HG02981 (cell line): ENCODE data around the gene SNRPB.

Experiments used
- ATAC-seq: cut with Tn5 transposase; IDR thresholded peaks from one replicate; pipeline ENCODE4 v1.9.1; 2021; ENCODE audit warnings: mild to moderate bottlenecking, moderate library complexity; ENCODE audit not compliant: unreplicated experiment

Gene SNRPB

GRCh38 chr20:2475850-2476741 lies 5.5 kb upstream of the SNRPB start:
- no peak for ATAC-seq

- no peak for ATAC-seq
Measured at GRCh38 chr20:2473516-2473915, 2.9 kb upstream of the SNRPB start.

GRCh38 chr20:2469991-2470422 lies 582 bp downstream of the SNRPB start:
- peak; percentile 25 for ATAC-seq

DNA sequence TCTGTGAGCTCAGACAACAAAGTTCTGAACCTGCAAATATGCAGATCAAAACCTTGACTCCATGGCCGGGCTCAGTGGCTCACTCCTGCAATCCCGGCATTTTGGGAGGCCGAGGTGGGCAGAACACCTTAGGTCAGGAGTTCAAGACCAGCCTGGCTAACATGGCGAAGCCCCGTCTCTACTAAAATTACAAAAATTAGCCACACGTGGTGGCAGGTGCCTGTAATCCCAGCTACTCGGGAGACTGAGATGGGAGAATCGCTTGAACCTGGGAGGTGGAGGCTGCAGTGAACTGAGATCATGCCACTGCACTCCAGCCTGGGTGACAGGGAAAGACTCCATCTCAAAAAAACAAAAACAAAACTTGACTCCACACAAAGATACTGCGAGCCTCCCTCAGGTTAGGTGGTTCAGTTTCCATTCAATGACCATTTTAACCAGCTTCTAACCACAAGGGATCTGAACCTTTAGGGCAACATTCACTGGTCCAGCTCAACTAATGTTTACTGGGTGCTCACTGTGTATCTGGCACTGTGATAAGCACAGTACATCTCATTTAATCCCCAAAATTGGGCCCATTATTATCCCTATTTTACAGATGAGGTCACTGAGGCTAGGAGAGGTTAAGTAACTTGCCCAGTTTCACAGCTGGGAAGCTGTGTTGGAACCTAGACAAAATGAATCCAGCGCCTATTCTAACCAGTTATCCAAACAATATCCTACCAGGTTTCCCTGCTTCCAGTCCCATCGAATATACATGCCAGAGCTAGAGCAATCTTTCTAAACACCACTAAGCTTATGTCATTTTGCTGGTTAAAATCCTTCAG lies 1.8 kb downstream of the SNRPB start:
- ATAC-seq: no peak

DNA sequence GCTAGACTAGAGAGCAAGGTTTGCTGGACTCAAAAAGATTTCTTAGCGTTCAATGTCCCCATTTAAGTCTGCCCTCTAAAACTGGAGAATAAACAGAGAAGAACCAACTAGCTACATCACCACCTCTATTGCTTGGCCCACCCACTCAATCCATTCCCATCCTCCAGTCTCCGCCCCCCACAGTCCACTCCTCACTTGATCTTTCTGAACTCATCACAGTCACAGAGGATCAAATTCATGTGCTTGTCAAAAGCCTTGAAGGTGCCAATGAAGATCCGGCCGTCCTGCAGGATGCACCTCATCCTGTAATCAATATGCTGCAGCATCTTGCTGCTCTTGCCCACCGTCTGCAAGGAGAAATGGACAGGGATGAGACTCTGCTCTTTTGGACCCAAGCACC lies 3.2 kb downstream of the SNRPB start:
- no peak for ATAC-seq

DNA sequence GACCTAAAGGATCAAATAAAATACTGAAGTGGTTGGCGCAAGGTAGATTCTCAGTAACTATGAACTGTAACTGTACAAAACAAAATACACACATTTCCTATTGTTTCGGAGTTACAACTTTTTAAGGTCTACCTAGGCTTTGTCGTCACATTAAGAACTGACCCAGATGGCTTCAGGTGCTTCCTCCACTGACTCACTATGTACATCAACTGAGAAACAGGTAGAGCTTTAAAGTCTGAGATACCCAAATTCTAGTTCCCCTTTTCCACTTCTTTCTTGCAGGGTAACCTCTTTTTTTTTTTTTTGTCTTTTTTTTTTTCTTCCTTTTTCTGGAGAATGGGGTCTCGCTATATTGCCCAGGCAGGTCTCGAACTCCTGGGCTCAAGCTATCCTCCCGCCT lies 5.5 kb downstream of the SNRPB start:
- no peak for ATAC-seq

- ATAC-seq: no peak
Measured at GRCh38 chr20:2463616-2464365, 6.8 kb downstream of the SNRPB start.

DNA sequence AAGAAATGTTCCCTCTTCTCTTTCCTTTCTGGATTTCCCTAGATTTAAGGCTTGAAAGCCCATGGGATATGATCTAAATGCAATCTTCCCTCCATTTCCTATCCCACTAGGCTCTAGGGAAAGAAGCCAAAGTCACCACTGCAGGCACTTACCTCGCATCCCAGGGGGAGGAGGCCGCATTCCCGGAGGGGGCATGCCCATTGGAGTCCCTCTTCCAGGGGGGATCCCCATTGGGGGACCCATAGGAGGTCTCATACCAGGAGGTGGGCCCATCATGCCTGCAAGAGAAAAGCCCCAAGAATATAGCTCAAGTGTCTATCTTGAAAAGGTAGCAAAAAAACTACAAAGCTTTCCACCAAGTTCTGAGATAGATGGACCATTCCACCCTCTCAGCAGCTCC lies 8.1 kb downstream of the SNRPB start:
- ATAC-seq: no peak

GRCh38 chr20:2460752-2461424 lies 9.7 kb downstream of the SNRPB start:
- ATAC-seq: no peak

GRCh38 chr20:2459981-2460751 lies 10.4 kb downstream of the SNRPB start:
- no peak for ATAC-seq

DNA sequence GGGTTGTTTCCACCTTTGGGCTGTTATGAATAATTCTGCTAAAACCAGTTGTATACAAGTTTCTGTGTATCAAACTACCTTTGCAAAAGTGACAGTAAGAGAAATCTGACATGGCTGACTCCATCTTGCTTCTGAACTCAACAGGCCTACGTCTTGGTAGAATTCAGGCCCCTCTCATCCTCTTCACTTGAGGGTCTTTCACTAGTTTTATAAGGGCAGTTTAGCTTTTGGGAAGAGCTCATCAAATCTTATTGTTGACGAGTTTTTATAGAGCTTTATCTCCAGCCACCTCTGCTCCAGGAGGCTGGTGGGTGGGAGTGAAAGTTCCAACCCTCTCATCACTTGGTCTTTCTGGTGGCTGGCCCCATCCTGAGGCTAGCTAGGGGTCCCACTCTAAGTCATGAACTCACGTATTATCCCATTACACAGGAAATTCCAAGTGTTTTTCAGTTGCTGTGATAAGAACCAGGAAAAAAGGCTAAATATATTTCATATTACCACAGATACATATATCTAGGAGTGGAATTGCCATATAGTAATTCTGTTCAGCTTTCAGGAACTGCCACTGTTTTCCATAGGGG lies 11.6 kb downstream of the SNRPB start:
- no peak for ATAC-seq

GRCh38 chr20:2455771-2456497 lies 14.7 kb downstream of the SNRPB start:
- ATAC-seq: no peak

DNA sequence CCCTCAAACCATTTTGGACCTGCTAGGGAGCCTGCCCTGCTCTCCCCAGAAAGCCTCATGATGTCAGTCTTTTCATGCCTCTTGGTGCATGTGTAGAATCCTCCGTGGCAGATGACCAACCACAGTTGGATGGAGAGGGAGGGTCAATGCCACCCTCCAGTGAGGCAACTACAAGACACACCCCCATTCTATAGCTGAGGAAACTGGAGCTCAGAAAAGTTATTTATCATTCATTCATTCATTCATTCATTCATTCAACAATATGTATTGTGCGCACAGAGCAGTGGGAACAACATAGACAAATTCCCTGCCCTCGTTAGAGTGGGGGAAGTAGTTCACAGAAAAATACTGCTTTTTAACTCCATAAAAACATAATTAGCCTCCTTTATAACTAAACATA lies 16.8 kb downstream of the SNRPB start:
- no peak for ATAC-seq

GRCh38 chr20:2451939-2452732 lies 18.5 kb downstream of the SNRPB start:
- ATAC-seq: no peak

GRCh38 chr20:2451422-2451821 lies 19.2 kb downstream of the SNRPB start:
- no peak for ATAC-seq

- ATAC-seq: no peak
Measured at GRCh38 chr20:2449386-2449785, 21.2 kb downstream of the SNRPB start.

- ATAC-seq: no peak
Measured at GRCh38 chr20:2446845-2447244, 23.7 kb downstream of the SNRPB start.

- ATAC-seq: no peak
Measured at GRCh38 chr20:2431185-2431584, 39.4 kb downstream of the SNRPB start.
